IMR-90 (cell line): ENCODE measurements around the gene TTC39C. TPM values are rescaled to one million over a fixed set of nuclear protein-coding genes. Genes with fewer than 3 reads are reported as not detected.

Experiments
- ATAC-seq: fragments of 200-7000 bp; cut with Tn5 transposase; 2 replicates; pipeline ENCODE4 v1.9.1; 2020; ENCODE audit warnings: low read depth, mild to moderate bottlenecking, moderate library complexity
- BruUV-seq: library from RNA; stranded (reverse); fragments of 400-500 nt; replicated peaks from 2 replicates; lab custom pipeline; 2021; lab: Mats Ljungman, UMichigan
- CTCF ChIA-PET: fragments of 300-600 bp; formaldehyde crosslinking; extraction: SDS; loops from one replicate; lab custom pipeline; 2021; ENCODE audit warnings: antibody characterized with exemption; lab: Yijun Ruan, JAX
- POLR2A ChIA-PET: fragments of 300-600 bp; sonication (Branson Sonifier 250); formaldehyde crosslinking; loops from one replicate; lab custom pipeline; 2022; ENCODE audit warnings: antibody characterized with exemption; ENCODE audit not compliant: unreplicated experiment; lab: Charles Lee
- DNase-seq: peaks from one replicate; pipeline ENCODE4 v3.0.0; 2013
- H2AFZ ChIP-seq: replicated peaks from 2 replicates; pipeline ENCODE3; 2013; ENCODE audit warnings: low read length, mild to moderate bottlenecking; ENCODE audit not compliant: poor library complexity
- H2AK5ac ChIP-seq: 2 replicates; pipeline ENCODE4 v1.6.1; 2013; ENCODE audit warnings: low read depth, low read length, inconsistent platforms
- H2AK9ac ChIP-seq: replicated peaks from 2 replicates; pipeline ENCODE3; 2013; ENCODE audit warnings: mild to moderate bottlenecking, low read depth, low read length, moderate library complexity; ENCODE audit not compliant: poor library complexity
- H2BK120ac ChIP-seq: 2 replicates; pipeline ENCODE4 v1.6.1; 2013; ENCODE audit warnings: low read depth, low read length, inconsistent platforms
- H2BK15ac ChIP-seq: 3 replicates; pipeline ENCODE4 v1.6.1; 2013; ENCODE audit warnings: low read depth, low read length, inconsistent platforms
- H2BK20ac ChIP-seq: 2 replicates; pipeline ENCODE4 v1.6.1; 2013; ENCODE audit warnings: low read depth, mild to moderate bottlenecking, inconsistent platforms, low read length, moderate library complexity
- H2BK5ac ChIP-seq: 2 replicates; pipeline ENCODE4 v1.6.1; 2013; ENCODE audit warnings: mild to moderate bottlenecking, low read depth, low read length, inconsistent platforms; ENCODE audit not compliant: poor library complexity, severe bottlenecking
- H3K14ac ChIP-seq: replicated peaks from 2 replicates; pipeline ENCODE4 v1.6.1; 2013; ENCODE audit warnings: low read depth, low read length, inconsistent platforms
- H3K18ac ChIP-seq: 2 replicates; pipeline ENCODE4 v1.6.1; 2013; ENCODE audit warnings: low read depth, low read length, control low read depth
- H3K23ac ChIP-seq: 2 replicates; pipeline ENCODE4 v1.6.1; 2013; ENCODE audit warnings: low read depth, low read length, inconsistent platforms
- H3K27ac ChIP-seq: 2 replicates; pipeline ENCODE4 v1.5.1; 2013; ENCODE audit warnings: mild to moderate bottlenecking, control low read depth, low read length; ENCODE audit not compliant: insufficient read depth
- H3K27me3 ChIP-seq: 2 replicates; pipeline ENCODE4 v1.6.1; 2013; ENCODE audit warnings: low read length; ENCODE audit not compliant: control insufficient read depth, insufficient read depth
- H3K36me3 ChIP-seq: 2 replicates; pipeline ENCODE4 v1.6.1; 2013; ENCODE audit warnings: low read length, mixed read lengths; ENCODE audit not compliant: control insufficient read depth, insufficient read depth
- H3K4ac ChIP-seq: 2 replicates; pipeline ENCODE4 v1.6.1; 2013; ENCODE audit warnings: low read depth, low read length, inconsistent platforms
- H3K4me1 ChIP-seq: 2 replicates; pipeline ENCODE4 v1.6.1; 2013; ENCODE audit warnings: low read length, mixed read lengths; ENCODE audit not compliant: control insufficient read depth, insufficient read depth
- H3K4me2 ChIP-seq: 2 replicates; pipeline ENCODE4 v1.6.1; 2013; ENCODE audit warnings: low read depth, mild to moderate bottlenecking, control low read depth, low read length, moderate library complexity
- H3K4me3 ChIP-seq: 2 replicates; pipeline ENCODE4 v1.5.1; 2013; ENCODE audit warnings: low read depth, mild to moderate bottlenecking, control low read depth, low read length, moderate library complexity; ENCODE audit not compliant: insufficient read depth
- H3K56ac ChIP-seq: 2 replicates; pipeline ENCODE4 v1.6.1; 2013; ENCODE audit warnings: low read length, inconsistent platforms; ENCODE audit not compliant: insufficient read depth; ENCODE audit errors: extremely low read depth
- H3K79me1 ChIP-seq, 2 experiments: 2 replicates each; pipeline ENCODE4 v1.6.1; 2013; ENCODE audit warnings: low read length in 2 of 2, inconsistent platforms in 1 of 2, low read depth in 1 of 2
- H3K9ac ChIP-seq: 2 replicates; pipeline ENCODE4 v1.6.1; 2013; ENCODE audit warnings: low read depth, low read length, control low read depth
- H3K9me1 ChIP-seq: 2 replicates; pipeline ENCODE4 v1.6.1; 2013; ENCODE audit warnings: low read length, inconsistent platforms; ENCODE audit not compliant: insufficient read depth
- H3K9me3 ChIP-seq: 2 replicates; pipeline ENCODE4 v1.6.1; 2013; ENCODE audit warnings: low read length; ENCODE audit not compliant: control insufficient read depth, insufficient read depth
- H4K20me1 ChIP-seq: 2 replicates; pipeline ENCODE4 v1.6.1; 2013; ENCODE audit warnings: low read length, inconsistent platforms; ENCODE audit not compliant: insufficient read depth
- H4K5ac ChIP-seq: 2 replicates; pipeline ENCODE4 v1.6.1; 2013; ENCODE audit warnings: mild to moderate bottlenecking, low read depth, low read length, control low read depth
- H4K8ac ChIP-seq, 2 experiments: 2 replicates each; pipeline ENCODE4 v1.6.1; 2013; ENCODE audit warnings: low read depth in 2 of 2, low read length in 2 of 2, control low read depth in 1 of 2, inconsistent platforms in 1 of 2
- H4K91ac ChIP-seq: 2 replicates; pipeline ENCODE4 v1.6.1; 2013; ENCODE audit warnings: low read depth, low read length, inconsistent platforms; ENCODE audit not compliant: insufficient read depth
- BHLHE40 ChIP-seq: fragments of 150-350 bp; IDR thresholded peaks from 2 replicates; pipeline ENCODE4 v1.6.1; 2016; ENCODE audit warnings: mild to moderate bottlenecking, low read depth, low read length
- CEBPB ChIP-seq: IDR thresholded peaks from 2 replicates; pipeline ENCODE4 v1.6.1; 2012; ENCODE audit warnings: low read depth, low read length, improper control_type of control experiment
- CHD1 ChIP-seq: IDR thresholded peaks from 2 replicates; pipeline ENCODE4 v1.6.1; 2012; ENCODE audit warnings: low read depth, low read length, improper control_type of control experiment
- CTCF ChIP-seq: conservative IDR thresholded peaks from 2 replicates; pipeline ENCODE4 v1.5.1; 2012; ENCODE audit warnings: mild to moderate bottlenecking, low read depth, low read length, improper control_type of control experiment
- ELK1 ChIP-seq: fragments of 150-350 bp; IDR thresholded peaks from 2 replicates; pipeline ENCODE4 v1.6.1; 2016; ENCODE audit warnings: low read depth, mild to moderate bottlenecking, low read length, moderate library complexity, borderline replicate concordance
- FOS ChIP-seq: fragments of 150-350 bp; IDR thresholded peaks from 2 replicates; pipeline ENCODE4 v1.6.1; 2016; ENCODE audit warnings: low read depth, low read length
- MAFK ChIP-seq: IDR thresholded peaks from 2 replicates; pipeline ENCODE4 v1.6.1; 2012; ENCODE audit warnings: low read depth, low read length, improper control_type of control experiment
- MXI1 ChIP-seq: IDR thresholded peaks from 2 replicates; pipeline ENCODE4 v1.6.1; 2012; ENCODE audit warnings: low read depth, mild to moderate bottlenecking, low read length, moderate library complexity, borderline replicate concordance
- NFE2L2 ChIP-seq: fragments of 150-350 bp; IDR thresholded peaks from 2 replicates; pipeline ENCODE4 v1.6.1; 2016; ENCODE audit warnings: low read depth, mild to moderate bottlenecking, low read length
- POLR2A ChIP-seq: IDR thresholded peaks from 2 replicates; pipeline ENCODE4 v1.6.1; 2012; ENCODE audit warnings: mild to moderate bottlenecking, low read depth, low read length
- RAD21 ChIP-seq: IDR thresholded peaks from 2 replicates; pipeline ENCODE4 v1.6.1; 2012; ENCODE audit warnings: low read length, improper control_type of control experiment
- RFX5 ChIP-seq: IDR thresholded peaks from 2 replicates; pipeline ENCODE4 v1.8.0; 2012; ENCODE audit warnings: low read depth, mild to moderate bottlenecking, low read length, moderate library complexity
- SMC3 ChIP-seq: fragments of 150-350 bp; IDR thresholded peaks from 2 replicates; pipeline ENCODE4 v1.6.1; 2016; ENCODE audit warnings: low read depth, mild to moderate bottlenecking, antibody characterized with exemption, low read length, moderate library complexity
- USF2 ChIP-seq: fragments of 150-350 bp; IDR thresholded peaks from 2 replicates; pipeline ENCODE4 v1.6.1; 2017; ENCODE audit warnings: mild to moderate bottlenecking, antibody characterized with exemption, low read length, low read depth
- WGBS, 2 experiments: methylation state at CpG; one replicate each; pipeline versions ENCODE4 v1.1.5 to v1.1.7; 2013; ENCODE audit warnings: missing lambda C conversion rate in 2 of 2; ENCODE audit not compliant: insufficient read length in 1 of 2; ENCODE audit errors: extremely low coverage in 2 of 2; 5-methylcytosine and 5-hydroxymethylcytosine counted together
- dilution Hi-C: fragments of 300-500 bp; cut with HindIII; formaldehyde crosslinking; loops from one replicate; pipeline ENCODE4 v1.14.3; 2018; ENCODE audit warnings: low sequenced_read_pairs; ENCODE audit not compliant: unreplicated experiment
- in situ Hi-C: fragments of 300-500 bp; cut with MboI; formaldehyde crosslinking; loops from 3 replicates; pipeline ENCODE4 v1.14.3; 2019; ENCODE audit warnings: low sequenced_read_pairs, inconsistent platforms, mixed read lengths
- intact Hi-C: fragments of 100-400 bp; cut with micrococcal nuclease; formaldehyde crosslinking; loops from 2 replicates; pipeline ENCODE4 v1.10.0; 2022
- polyA plus RNA-seq, 3 experiments: library from polyadenylated mRNA; depleted of rRNA; stranded (reverse); fragments of >200 nt; gene quantifications; 2 replicates each; pipeline ENCODE4 v1.2.3, GENCODE V29; 2012; ENCODE audit warnings: low replicate concordance in 1 of 3
- total RNA-seq: library from RNA; depleted of rRNA; stranded (reverse); fragments of >200 nt; gene quantifications from 2 replicates; pipeline ENCODE4 v1.2.3, GENCODE V29; 2012

The TTC39C gene
- total and polyA plus RNA-seq, 2 of the 4 experiments (the other 2 are of a cell fraction), result 8.0 to 20.8 TPM

GRCh38 chr18:24039671-24040070, 25.1 kb downstream of the TTC39C start:
- peaks cover 9% of the 10 kb centered on the region; the same call in 1 of the 2 replicates for H3K9me1 ChIP-seq
- H3K4me2 ChIP-seq, result no peak overlapping the region
- no TSS peak for BruUV-seq
- no peak overlapping the region for H2BK20ac ChIP-seq
- no peaks in the 10 kb centered on the region for H3K27me3 ChIP-seq
- H2BK15ac ChIP-seq, result no peak overlapping the region
- no peak overlapping the region for H3K18ac ChIP-seq
- no peak overlapping the region for H2BK5ac ChIP-seq
- no peak for ATAC-seq
- peaks cover 45% of the 10 kb centered on the region for H4K20me1 ChIP-seq
- H3K9me3 ChIP-seq, result no peaks in the 10 kb centered on the region; the same call in 1 of the 2 replicates
- H3K4me1 ChIP-seq, result no peaks in the 10 kb centered on the region
- H4K5ac ChIP-seq, result no peak overlapping the region
- H3K9ac ChIP-seq, result no peak overlapping the region
- ChIA-PET CTCF (no interaction called here), POLR2A (no interaction called here)
- H3K36me3 ChIP-seq, result no peaks in the 10 kb centered on the region
- no peak overlapping the region for H2AK9ac ChIP-seq
- intact Hi-C loops (no loop called here), in situ Hi-C loops (no loop called here), dilution Hi-C loops (no loop called here)
- no peak overlapping the region for H2AFZ ChIP-seq
- H4K8ac ChIP-seq, result no peak overlapping the region
- no peak overlapping the region for H2BK120ac ChIP-seq
- no peak overlapping the region for H3K27ac ChIP-seq
- H3K56ac ChIP-seq, result no peak overlapping the region
- peaks cover 51 to 68% of the 10 kb centered on the region in 2 experiments for H3K79me1 ChIP-seq
- H2AK5ac ChIP-seq, result no peak overlapping the region
- WGBS, 2 experiments, result no CpG with 5 or more reads among the region's 3 CpGs
- no peak for DNase-seq
- H4K91ac ChIP-seq, result no peak overlapping the region
- no peak overlapping the region for H3K4me3 ChIP-seq
- no peak overlapping the region for H3K4ac ChIP-seq
- H3K14ac ChIP-seq, result no peak overlapping the region
- no peak for TF ChIP-seq MAFK
- TF ChIP-seq ELK1, result no peak
- TF ChIP-seq FOS, result no peak
- no peak for TF ChIP-seq POLR2A
- TF ChIP-seq NFE2L2, result no peak
- TF ChIP-seq SMC3, result no peak
- no peak for TF ChIP-seq MXI1
- no peak for TF ChIP-seq CHD1
- no peak for TF ChIP-seq USF2
- no peak for TF ChIP-seq BHLHE40
- TF ChIP-seq RAD21, result no peak
- TF ChIP-seq CTCF, result no peak
- TF ChIP-seq CEBPB, result no peak
- TF ChIP-seq RFX5, result no peak
- H3K23ac ChIP-seq, result no peak overlapping the region
